Panc1 (cell line): ENCODE data around the gene MYL3. TPM values are rescaled to one million over a fixed set of nuclear protein-coding genes. Genes with fewer than 3 reads are reported as not detected.

Experiments
- ATAC-seq: fragments of 200-7000 bp; cut with Tn5 transposase; 2 replicates; pipeline ENCODE4 v1.9.1; 2020; ENCODE audit warnings: mild to moderate bottlenecking, moderate library complexity
- BruUV-seq: library from RNA; stranded (reverse); fragments of 400-500 nt; replicated peaks from 2 replicates; lab custom pipeline; 2021; lab: Mats Ljungman, UMichigan
- CTCF ChIA-PET: fragments of 300-600 bp; sonication (Branson Sonifier 250); formaldehyde crosslinking; loops from one replicate; lab custom pipeline; 2022; ENCODE audit warnings: antibody characterized with exemption; lab: Charles Lee
- POLR2A ChIA-PET: fragments of 300-600 bp; sonication (Branson Sonifier 250); formaldehyde crosslinking; loops from one replicate; lab custom pipeline; 2022; ENCODE audit warnings: antibody characterized with exemption; lab: Charles Lee
- DNase-seq: peaks from one replicate; pipeline ENCODE4 v3.0.0-alpha.2; 2010; ENCODE audit warnings: low read depth, low spot score
- H3K27ac ChIP-seq: 2 replicates; pipeline ENCODE4 v1.5.1; 2011; ENCODE audit warnings: mild to moderate bottlenecking, low read length, inconsistent platforms
- H3K27me3 ChIP-seq: fragments of 200-500 bp; sonication (Bioruptor generic); 2 replicates; pipeline ENCODE4 v1.6.0; 2014; ENCODE audit warnings: low read length, inconsistent platforms; ENCODE audit not compliant: control insufficient read depth, insufficient read depth
- H3K36me3 ChIP-seq: fragments of 200-500 bp; sonication (Bioruptor generic); 2 replicates; pipeline ENCODE4 v1.5.1; 2014; ENCODE audit warnings: inconsistent platforms, mild to moderate bottlenecking, low read length, moderate library complexity; ENCODE audit not compliant: control insufficient read depth, insufficient read depth
- H3K4me1 ChIP-seq: 2 replicates; pipeline ENCODE4 v1.5.1; 2011; ENCODE audit warnings: inconsistent platforms, mild to moderate bottlenecking, low read length, moderate library complexity; ENCODE audit not compliant: control insufficient read depth, insufficient read depth
- H3K4me3 ChIP-seq, 2 experiments: 2 replicates each; pipeline ENCODE4 v1.5.1; 2011 to 2012; ENCODE audit warnings: low read depth in 2 of 2, low read length in 2 of 2, mild to moderate bottlenecking in 2 of 2, inconsistent platforms in 1 of 2, moderate library complexity in 1 of 2
- H3K9me3 ChIP-seq: fragments of 200-500 bp; sonication (Bioruptor generic); 2 replicates; pipeline ENCODE4 v1.5.1; 2014; ENCODE audit warnings: low read depth, mild to moderate bottlenecking, inconsistent platforms, low read length, moderate library complexity; ENCODE audit not compliant: control insufficient read depth, insufficient read depth
- CTCF ChIP-seq: fragments of 450-650 bp; IDR thresholded peaks from 2 replicates; pipeline ENCODE4 v1.5.1; 2017; ENCODE audit warnings: mild to moderate bottlenecking
- POLR2AphosphoS5 ChIP-seq: IDR thresholded peaks from 2 replicates; pipeline ENCODE4 v1.6.1; 2012; ENCODE audit warnings: mild to moderate bottlenecking, low read depth, low read length, moderate library complexity
- SIN3A ChIP-seq: IDR thresholded peaks from 2 replicates; pipeline ENCODE4 v1.6.1; 2012; ENCODE audit warnings: low read depth, mild to moderate bottlenecking, low read length, moderate library complexity, borderline replicate concordance; ENCODE audit not compliant: insufficient read depth
- TCF7L2 ChIP-seq: IDR thresholded peaks from 2 replicates; pipeline ENCODE4 v1.6.1; 2011; ENCODE audit warnings: mild to moderate bottlenecking, low read depth, low read length, inconsistent platforms
- in situ Hi-C: cut with HindIII; loops from 2 replicates; pipeline ENCODE4 v1.10.0; 2016; ENCODE audit warnings: low sequenced_read_pairs, low pct_unique_long_range_greater_than_20kb
- intact Hi-C: fragments of 100-400 bp; cut with micrococcal nuclease; formaldehyde crosslinking; loops from one replicate; pipeline ENCODE4 v1.10.0; 2022; ENCODE audit not compliant: unreplicated experiment
- total RNA-seq: library from RNA; stranded (reverse); gene quantifications from one replicate; pipeline ENCODE4 v1.2.1, GENCODE V29; 2021; ENCODE audit not compliant: unreplicated experiment
- TF ChIP-seq, protein P1 (sequence below), 2 experiments: IDR thresholded peaks; 2 replicates each; pipeline ENCODE4 v1.6.1; 2011 to 2012; ENCODE audit warnings: low read depth in 2 of 2, control low read depth in 1 of 2, low read length in 1 of 2, mild to moderate bottlenecking in 1 of 2, moderate library complexity in 1 of 2; ENCODE audit not compliant: insufficient read depth in 1 of 2

The MYL3 gene
- total RNA-seq, 1 experiment from 2014 or later, result not detected

- Histone ChIP-seq H3K4me3 (no peak overlapping the region), H3K36me3 (no peaks in the 10 kb centered on the region), H3K4me1 (no peaks in the 10 kb centered on the region), H3K27me3 (no peaks in the 10 kb centered on the region), H3K9me3 (no peaks in the 10 kb centered on the region), H3K27ac (no peak overlapping the region)
- no peak for DNase-seq
- POLR2A ChIA-PET, result no interaction called here
- no peak for ATAC-seq
- CTCF ChIA-PET, result no interaction called here
- intact Hi-C loops (no loop called here), in situ Hi-C loops (no loop called here)
- no peak for TF ChIP-seq CTCF
- TF ChIP-seq, protein P1, sequence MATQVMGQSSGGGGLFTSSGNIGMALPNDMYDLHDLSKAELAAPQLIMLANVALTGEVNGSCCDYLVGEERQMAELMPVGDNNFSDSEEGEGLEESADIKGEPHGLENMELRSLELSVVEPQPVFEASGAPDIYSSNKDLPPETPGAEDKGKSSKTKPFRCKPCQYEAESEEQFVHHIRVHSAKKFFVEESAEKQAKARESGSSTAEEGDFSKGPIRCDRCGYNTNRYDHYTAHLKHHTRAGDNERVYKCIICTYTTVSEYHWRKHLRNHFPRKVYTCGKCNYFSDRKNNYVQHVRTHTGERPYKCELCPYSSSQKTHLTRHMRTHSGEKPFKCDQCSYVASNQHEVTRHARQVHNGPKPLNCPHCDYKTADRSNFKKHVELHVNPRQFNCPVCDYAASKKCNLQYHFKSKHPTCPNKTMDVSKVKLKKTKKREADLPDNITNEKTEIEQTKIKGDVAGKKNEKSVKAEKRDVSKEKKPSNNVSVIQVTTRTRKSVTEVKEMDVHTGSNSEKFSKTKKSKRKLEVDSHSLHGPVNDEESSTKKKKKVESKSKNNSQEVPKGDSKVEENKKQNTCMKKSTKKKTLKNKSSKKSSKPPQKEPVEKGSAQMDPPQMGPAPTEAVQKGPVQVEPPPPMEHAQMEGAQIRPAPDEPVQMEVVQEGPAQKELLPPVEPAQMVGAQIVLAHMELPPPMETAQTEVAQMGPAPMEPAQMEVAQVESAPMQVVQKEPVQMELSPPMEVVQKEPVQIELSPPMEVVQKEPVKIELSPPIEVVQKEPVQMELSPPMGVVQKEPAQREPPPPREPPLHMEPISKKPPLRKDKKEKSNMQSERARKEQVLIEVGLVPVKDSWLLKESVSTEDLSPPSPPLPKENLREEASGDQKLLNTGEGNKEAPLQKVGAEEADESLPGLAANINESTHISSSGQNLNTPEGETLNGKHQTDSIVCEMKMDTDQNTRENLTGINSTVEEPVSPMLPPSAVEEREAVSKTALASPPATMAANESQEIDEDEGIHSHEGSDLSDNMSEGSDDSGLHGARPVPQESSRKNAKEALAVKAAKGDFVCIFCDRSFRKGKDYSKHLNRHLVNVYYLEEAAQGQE (IDR thresholded peaks at IDR 0.05; ENCODE audit: insufficient read depth in 1 of 2, low read depth in 2 of 2, low read length in 1 of 2), result no peak
- no peak for TF ChIP-seq POLR2AphosphoS5
- TF ChIP-seq SIN3A, result no peak
- TF ChIP-seq TCF7L2, result no peak
- no TSS peak for BruUV-seq
Observed at GRCh38 chr3:46844881-46845312, 18.3 kb downstream of the MYL3 start.

DNA sequence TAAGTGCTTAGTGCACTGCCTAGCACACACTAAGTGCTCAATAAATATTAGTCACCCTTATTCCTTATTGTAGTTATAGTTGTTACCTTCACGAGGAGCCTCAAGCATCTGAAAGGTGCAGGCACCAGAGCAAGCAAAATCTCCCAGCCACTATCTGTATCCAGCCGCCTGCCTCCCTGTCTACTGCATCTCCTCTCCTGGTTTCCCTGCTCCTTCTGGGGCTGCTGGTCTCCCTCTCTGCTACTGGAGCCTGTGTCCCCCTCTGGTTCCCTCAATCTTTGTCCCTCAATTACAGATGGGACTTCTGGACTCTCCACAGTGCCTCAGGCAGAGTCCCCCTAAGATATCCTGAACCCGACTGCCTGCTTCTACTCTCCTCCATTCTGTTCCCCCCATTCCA is 18.8 kb downstream of the MYL3 start:
- Histone ChIP-seq H3K4me1 (no peaks in the 10 kb centered on the region), H3K27me3 (no peaks in the 10 kb centered on the region), H3K4me3 (no peak overlapping the region), H3K27ac (no peak overlapping the region), H3K36me3 (no peaks in the 10 kb centered on the region), H3K9me3 (no peaks in the 10 kb centered on the region)
- no peak for ATAC-seq
- intact Hi-C loops (no loop called here), in situ Hi-C loops (no loop called here)
- BruUV-seq, result no TSS peak
- DNase-seq, result no peak
- TF ChIP-seq SIN3A (no peak), TCF7L2 (no peak), POLR2AphosphoS5 (no peak), CTCF (no peak)
- TF ChIP-seq, protein P1 (IDR thresholded peaks at IDR 0.05; ENCODE audit: insufficient read depth in 1 of 2, low read depth in 2 of 2, low read length in 1 of 2), result no peak
- ChIA-PET POLR2A (no interaction called here), CTCF (no interaction called here)
